Trophoblast cell (in vitro differentiated cells and primary cell): Measurements from ENCODE around the gene RANBP17.

Experiments
- DNase-seq, 2 donors: peaks; one replicate each; pipeline ENCODE4 v3.0.0-alpha.2; 2016
- H2AFZ ChIP-seq: 2 replicates; pipeline ENCODE4 v1.6.1; 2013; ENCODE audit warnings: low read length, moderate library complexity, mild to moderate bottlenecking; ENCODE audit not compliant: insufficient read depth, poor library complexity
- H2AK5ac ChIP-seq: 2 replicates; pipeline ENCODE4 v1.6.1; 2013; ENCODE audit warnings: mild to moderate bottlenecking, low read length
- H2BK120ac ChIP-seq: 2 replicates; pipeline ENCODE4 v1.6.1; 2013; ENCODE audit warnings: low read length, mild to moderate bottlenecking, moderate library complexity; ENCODE audit not compliant: insufficient read depth, poor library complexity
- H2BK12ac ChIP-seq: 2 replicates; pipeline ENCODE4 v1.6.1; 2013; ENCODE audit warnings: mild to moderate bottlenecking, low read length, moderate library complexity
- H2BK5ac ChIP-seq: 2 replicates; pipeline ENCODE4 v1.6.1; 2013; ENCODE audit warnings: low read length, low read depth, moderate library complexity, mild to moderate bottlenecking; ENCODE audit not compliant: poor library complexity
- H3K14ac ChIP-seq: 2 replicates; pipeline ENCODE4 v1.6.1; 2013; ENCODE audit warnings: mild to moderate bottlenecking, low read length
- H3K18ac ChIP-seq: 2 replicates; pipeline ENCODE4 v1.6.1; 2013; ENCODE audit warnings: mild to moderate bottlenecking, low read length
- H3K23ac ChIP-seq: 2 replicates; pipeline ENCODE4 v1.6.1; 2013; ENCODE audit warnings: low read length
- H3K27ac ChIP-seq: 2 replicates; pipeline ENCODE4 v1.5.1; 2013; ENCODE audit warnings: low read depth, mild to moderate bottlenecking, inconsistent platforms, low read length, moderate library complexity
- H3K27me3 ChIP-seq: 2 replicates; pipeline ENCODE4 v1.6.1; 2013; ENCODE audit warnings: inconsistent platforms, mild to moderate bottlenecking, low read length, moderate library complexity; ENCODE audit not compliant: insufficient read depth
- H3K36me3 ChIP-seq, 2 experiments: 1 replicate in 1 of 2; 2 replicates in 1 of 2; pipeline ENCODE4 v1.6.1; 2013; ENCODE audit warnings: low read length in 2 of 2, mild to moderate bottlenecking in 2 of 2, moderate library complexity in 1 of 2; ENCODE audit not compliant: insufficient read depth in 2 of 2, control insufficient read depth in 1 of 2
- H3K4ac ChIP-seq: 2 replicates; pipeline ENCODE4 v1.6.1; 2013; ENCODE audit warnings: low read depth, mild to moderate bottlenecking, low read length, moderate library complexity
- H3K4me1 ChIP-seq, 2 experiments: 1 replicate in 1 of 2; 2 replicates in 1 of 2; pipeline ENCODE4 v1.6.1; 2013; ENCODE audit warnings: low read length in 2 of 2, mild to moderate bottlenecking in 2 of 2, moderate library complexity in 1 of 2; ENCODE audit not compliant: insufficient read depth in 2 of 2, control insufficient read depth in 1 of 2
- H3K4me2 ChIP-seq: 2 replicates; pipeline ENCODE4 v1.6.1; 2013; ENCODE audit warnings: inconsistent platforms, mild to moderate bottlenecking, low read length, moderate library complexity
- H3K4me3 ChIP-seq: 2 replicates; pipeline ENCODE4 v1.5.1; 2013; ENCODE audit warnings: mild to moderate bottlenecking, low read depth, low read length, inconsistent platforms
- H3K79me1 ChIP-seq: one replicate; pipeline ENCODE4 v1.6.1; 2013; ENCODE audit warnings: low read length
- H3K79me2 ChIP-seq: 2 replicates; pipeline ENCODE4 v1.6.1; 2013; ENCODE audit warnings: low read length, mild to moderate bottlenecking; ENCODE audit not compliant: control insufficient read depth, insufficient read depth, poor library complexity
- H3K9ac ChIP-seq: 2 replicates; pipeline ENCODE4 v1.6.1; 2013; ENCODE audit warnings: mild to moderate bottlenecking, low read length
- H3K9me3 ChIP-seq: 2 replicates; pipeline ENCODE4 v1.6.1; 2013; ENCODE audit warnings: low read depth, mild to moderate bottlenecking, control low read depth, inconsistent platforms, low read length; ENCODE audit not compliant: insufficient read depth
- H4K12ac ChIP-seq: 2 replicates; pipeline ENCODE4 v1.6.1; 2013; ENCODE audit warnings: low read depth, mild to moderate bottlenecking, low read length, moderate library complexity
- H4K8ac ChIP-seq: 2 replicates; pipeline ENCODE4 v1.6.1; 2013; ENCODE audit warnings: low read depth, mild to moderate bottlenecking, low read length, moderate library complexity
- H4K91ac ChIP-seq: one replicate; pipeline ENCODE4 v1.6.1; 2013; ENCODE audit warnings: low read depth, mild to moderate bottlenecking, low read length, moderate library complexity
- whole genome bisulfite sequencing: extraction: QIAGEN DNeasy Blood & Tissue Kit; methylation state at CpG from one replicate; pipeline ENCODE4 v1.1.7; 2013; ENCODE audit warnings: missing lambda C conversion rate; ENCODE audit not compliant: insufficient read length, insufficient coverage; ENCODE audit errors: extremely low coverage; 5-methylcytosine and 5-hydroxymethylcytosine counted together

RANBP17 gene

GRCh38 chr5:171115519-171115918 is 253.7 kb downstream of the RANBP17 start:
- Histone ChIP-seq H4K91ac (no peak overlapping the region), H3K14ac (no peak overlapping the region), H2BK12ac (no peak overlapping the region), H3K79me2 (no peaks in the 10 kb centered on the region), H2BK5ac (no peak overlapping the region), H3K4ac (no peak overlapping the region), H3K79me1 (no peaks in the 10 kb centered on the region), H3K9me3 (no peaks in the 10 kb centered on the region), H2AFZ (no peak overlapping the region), H4K12ac (no peak overlapping the region), H3K9ac (no peak overlapping the region), H4K8ac (no peak overlapping the region), H3K4me1 (no peaks in the 10 kb centered on the region), H3K4me3 (no peak overlapping the region), H2BK120ac (no peak overlapping the region), H3K27me3 (no peaks in the 10 kb centered on the region), H3K23ac (no peak overlapping the region), H3K27ac (no peak overlapping the region), H2AK5ac (no peak overlapping the region), H3K4me2 (no peak overlapping the region), H3K18ac (no peak overlapping the region), H3K36me3 (no peaks in the 10 kb centered on the region)
- WGBS = no CpG with 5 or more reads among the region's 5 CpGs
- DNase-seq = no peak

GRCh38 chr5:171116719-171117118 is 254.9 kb downstream of the RANBP17 start:
- Histone ChIP-seq H2AK5ac (no peak overlapping the region), H3K27me3 (no peaks in the 10 kb centered on the region), H2BK12ac (no peak overlapping the region), H3K79me1 (no peaks in the 10 kb centered on the region), H3K9ac (no peak overlapping the region), H2AFZ (no peak overlapping the region), H3K23ac (no peak overlapping the region), H2BK5ac (no peak overlapping the region), H3K18ac (no peak overlapping the region), H3K79me2 (no peaks in the 10 kb centered on the region), H3K14ac (no peak overlapping the region), H3K4me2 (no peak overlapping the region), H2BK120ac (no peak overlapping the region), H4K12ac (no peak overlapping the region), H3K4me3 (no peak overlapping the region), H3K36me3 (no peaks in the 10 kb centered on the region), H4K8ac (no peak overlapping the region), H3K27ac (no peak overlapping the region), H4K91ac (no peak overlapping the region), H3K4ac (no peak overlapping the region), H3K9me3 (no peaks in the 10 kb centered on the region), H3K4me1 (no peaks in the 10 kb centered on the region)
- WGBS = no CpG with 5 or more reads among the region's 2 CpGs
- DNase-seq = no peak

- no peak overlapping the region for H3K9ac ChIP-seq
- no peak overlapping the region for H2BK120ac ChIP-seq
- H4K8ac ChIP-seq = no peak overlapping the region
- no peaks in the 10 kb centered on the region for H3K4me1 ChIP-seq
- WGBS = no CpG with 5 or more reads among the region's 15 CpGs
- no peak overlapping the region for H3K4ac ChIP-seq
- no peak overlapping the region for H2BK12ac ChIP-seq
- H3K79me1 ChIP-seq = no peaks in the 10 kb centered on the region
- no peak for DNase-seq
- no peak overlapping the region for H2BK5ac ChIP-seq
- H3K27me3 ChIP-seq = no peaks in the 10 kb centered on the region
- H4K91ac ChIP-seq = no peak overlapping the region
- H3K27ac ChIP-seq = no peak overlapping the region
- no peak overlapping the region for H3K14ac ChIP-seq
- H3K4me3 ChIP-seq = no peak overlapping the region
- no peaks in the 10 kb centered on the region for H3K9me3 ChIP-seq
- H4K12ac ChIP-seq = no peak overlapping the region
- peaks cover 5 to 8% of the 10 kb centered on the region in 2 experiments for H3K36me3 ChIP-seq
- H2AK5ac ChIP-seq = no peak overlapping the region
- H3K18ac ChIP-seq = no peak overlapping the region
- H3K79me2 ChIP-seq = no peaks in the 10 kb centered on the region
- H2AFZ ChIP-seq = no peak overlapping the region
- no peak overlapping the region for H3K23ac ChIP-seq
- H3K4me2 ChIP-seq = no peak overlapping the region
Measured at GRCh38 chr5:171120986-171121622, 259.3 kb downstream of the RANBP17 start.

GRCh38 chr5:171121638-171122037 is 259.8 kb downstream of the RANBP17 start:
- Histone ChIP-seq H3K36me3 (peaks cover 5 to 8% of the 10 kb centered on the region in 2 experiments), H3K27me3 (no peaks in the 10 kb centered on the region), H3K4me2 (no peak overlapping the region), H3K9me3 (no peaks in the 10 kb centered on the region), H2AFZ (no peak overlapping the region), H2AK5ac (no peak overlapping the region), H3K18ac (no peak overlapping the region), H3K27ac (no peak overlapping the region), H3K9ac (no peak overlapping the region), H2BK12ac (no peak overlapping the region), H3K23ac (no peak overlapping the region), H3K14ac (no peak overlapping the region), H3K4me3 (no peak overlapping the region), H4K91ac (no peak overlapping the region), H3K79me1 (no peaks in the 10 kb centered on the region), H3K4ac (no peak overlapping the region), H4K12ac (no peak overlapping the region), H3K4me1 (no peaks in the 10 kb centered on the region), H2BK120ac (no peak overlapping the region), H3K79me2 (no peaks in the 10 kb centered on the region), H4K8ac (no peak overlapping the region), H2BK5ac (no peak overlapping the region)
- no CpG with 5 or more reads among the region's 3 CpGs for WGBS
- DNase-seq = no peak
